Measurements from ENCODE around the gene KCNK10.

DNA sequence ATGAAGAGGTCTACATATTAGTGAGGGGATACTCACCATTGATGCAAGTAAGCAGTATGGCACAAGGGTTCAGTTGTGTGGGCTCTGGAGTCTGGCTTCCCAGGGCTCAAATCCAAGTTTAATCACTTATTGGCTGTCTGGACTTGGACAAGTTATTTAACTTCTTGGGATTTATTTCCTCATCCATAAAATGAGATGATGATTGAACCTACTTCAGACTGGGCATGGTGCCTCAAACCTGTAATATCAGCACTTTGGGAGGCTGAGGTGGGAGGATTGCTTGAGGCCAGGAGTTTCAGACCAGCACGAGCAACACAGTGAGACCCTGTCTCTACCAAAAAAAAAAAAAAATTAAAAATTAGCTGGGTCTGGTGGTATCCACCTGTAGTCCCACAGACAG lies 67.9 kb downstream of the KCNK10 start:
- no peak for TF ChIP-seq POLR2AphosphoS5 (IDR thresholded peaks at IDR 0.05)
- TF ChIP-seq, protein P1, sequence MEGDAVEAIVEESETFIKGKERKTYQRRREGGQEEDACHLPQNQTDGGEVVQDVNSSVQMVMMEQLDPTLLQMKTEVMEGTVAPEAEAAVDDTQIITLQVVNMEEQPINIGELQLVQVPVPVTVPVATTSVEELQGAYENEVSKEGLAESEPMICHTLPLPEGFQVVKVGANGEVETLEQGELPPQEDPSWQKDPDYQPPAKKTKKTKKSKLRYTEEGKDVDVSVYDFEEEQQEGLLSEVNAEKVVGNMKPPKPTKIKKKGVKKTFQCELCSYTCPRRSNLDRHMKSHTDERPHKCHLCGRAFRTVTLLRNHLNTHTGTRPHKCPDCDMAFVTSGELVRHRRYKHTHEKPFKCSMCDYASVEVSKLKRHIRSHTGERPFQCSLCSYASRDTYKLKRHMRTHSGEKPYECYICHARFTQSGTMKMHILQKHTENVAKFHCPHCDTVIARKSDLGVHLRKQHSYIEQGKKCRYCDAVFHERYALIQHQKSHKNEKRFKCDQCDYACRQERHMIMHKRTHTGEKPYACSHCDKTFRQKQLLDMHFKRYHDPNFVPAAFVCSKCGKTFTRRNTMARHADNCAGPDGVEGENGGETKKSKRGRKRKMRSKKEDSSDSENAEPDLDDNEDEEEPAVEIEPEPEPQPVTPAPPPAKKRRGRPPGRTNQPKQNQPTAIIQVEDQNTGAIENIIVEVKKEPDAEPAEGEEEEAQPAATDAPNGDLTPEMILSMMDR (IDR thresholded peaks at IDR 0.05 in 8 of 11, conservative IDR thresholded peaks at IDR 0.05 in 3 of 11) = no peak
